Tibial nerve (tissue), 4 donors: ENCODE data around the gene MED1. TPM values are rescaled to one million over a fixed set of nuclear protein-coding genes. Genes with fewer than 3 reads are reported as not detected.
"Not testable (repeated sequence)": the region's sequence is repeated elsewhere in the genome, so short reads cannot be mapped to it uniquely, and the experiment has no call there.

Source experiments
- DNase-seq, 2 donors: peaks; one replicate each; pipeline ENCODE4 v3.0.0-alpha.2; 2019; ENCODE audit warnings: low spot score in 2 of 2
- H3K27ac ChIP-seq, 4 donors: fragments of 200-600 bp; sonication (generic) in 3 of 4; one replicate each; pipeline ENCODE4 v1.5.1; 2017 to 2019; ENCODE audit warnings: mild to moderate bottlenecking in 1 of 4
- H3K27me3 ChIP-seq, 2 donors: fragments of 200-600 bp; sonication (generic) in 1 of 2; one replicate each; pipeline versions ENCODE4 v1.5.1 to v1.6.0; 2017 to 2019
- H3K36me3 ChIP-seq, 3 donors: fragments of 200-600 bp; sonication (generic); one replicate each; pipeline ENCODE4 v1.5.1; 2018 to 2019
- H3K4me1 ChIP-seq, 4 donors: fragments of 200-600 bp; sonication (generic) in 3 of 4; one replicate each; pipeline ENCODE4 v1.5.1; 2017 to 2019
- H3K4me3 ChIP-seq, 4 donors: fragments of 200-600 bp; sonication (generic) in 3 of 4; one replicate each; pipeline ENCODE4 v1.5.1; 2017 to 2019; ENCODE audit warnings: mild to moderate bottlenecking in 1 of 4, moderate library complexity in 1 of 4
- H3K9me3 ChIP-seq, 4 donors: fragments of 200-600 bp; sonication (generic) in 3 of 4; one replicate each; pipeline ENCODE4 v1.5.1; 2017 to 2019
- CTCF ChIP-seq, 5 experiments: fragments of 200-600 bp in 3 of 5; fragments of 450-650 bp in 2 of 5; sonication (generic) in 3 of 5; IDR thresholded peaks; one replicate each; pipeline ENCODE4 v1.5.1; 2016 to 2019; ENCODE audit warnings: antibody characterized with exemption in 5 of 5, mild to moderate bottlenecking in 3 of 5, moderate library complexity in 2 of 5
- EP300 ChIP-seq, 2 donors: sonication (generic); formaldehyde crosslinking; IDR thresholded peaks; one replicate each; pipeline ENCODE4 v1.6.1; 2017; ENCODE audit warnings: antibody characterized with exemption in 2 of 2, mild to moderate bottlenecking in 1 of 2
- POLR2A ChIP-seq, 2 donors: fragments of 450-650 bp; IDR thresholded peaks; one replicate each; pipeline ENCODE4 v1.6.1; 2017; ENCODE audit warnings: antibody characterized with exemption in 2 of 2, mild to moderate bottlenecking in 2 of 2, moderate library complexity in 2 of 2
- WGBS, 2 donors: methylation state at CpG; one replicate each; pipeline ENCODE4 v1.1.5; 2018; 5-methylcytosine and 5-hydroxymethylcytosine counted together
- total RNA-seq, 4 donors: library from RNA; depleted of rRNA; stranded (reverse); fragments of >200 nt; gene quantifications; one replicate each; pipeline ENCODE4 v1.1.0, GENCODE V29; 2016

MED1 gene
- total RNA-seq, 4 donors from 2014 or later, result 17.0 to 30.4 (median 27.0) TPM

GRCh38 chr17:39450051-39450450 lies 1.0 kb downstream of the MED1 start:
- 89 to 93% methylated on average over 13 of the region's 13 CpGs for WGBS, 2 donors
- no peaks in the 10 kb centered on the region for H3K27me3 ChIP-seq
- DNase-seq, result no peak

DNA sequence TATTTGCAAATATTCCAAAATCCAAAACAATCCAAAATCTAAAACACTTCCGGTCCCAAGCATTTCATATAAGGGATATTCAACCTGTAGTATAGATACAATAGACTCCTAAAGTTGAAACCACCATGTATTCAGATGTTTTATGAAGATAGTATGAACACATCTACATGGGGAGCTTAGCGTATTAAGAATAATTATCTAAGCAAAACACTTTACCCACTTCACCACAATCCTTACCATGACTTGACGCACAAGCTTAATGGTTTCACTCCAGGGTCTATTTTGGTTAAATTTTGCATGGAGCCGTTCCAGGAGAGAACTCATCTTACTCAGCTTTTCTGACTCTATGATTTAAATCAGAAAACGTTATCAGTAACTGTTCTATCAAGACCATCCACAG lies 3.5 kb downstream of the MED1 start:
- TF ChIP-seq EP300 (IDR thresholded peaks at IDR 0.05) (no peak), POLR2A (IDR thresholded peaks at IDR 0.05) (no peak), CTCF (IDR thresholded peaks at IDR 0.05) (no peak)
- peaks cover 0 to 64% (median 21%) of the 10 kb centered on the region in 3 donors for H3K36me3 ChIP-seq
- H3K27me3 ChIP-seq, result no peaks in the 10 kb centered on the region
- no peaks in the 10 kb centered on the region for H3K9me3 ChIP-seq
- H3K27ac ChIP-seq, result no peak overlapping the region
- no peak overlapping the region for H3K4me3 ChIP-seq
- 88 to 90% methylated on average over 5 of the region's 5 CpGs for WGBS, 2 donors
- no peak for DNase-seq
- H3K4me1 ChIP-seq, result peaks cover 0 to 35% (median 9%) of the 10 kb centered on the region in 4 donors

More at GRCh38 chr17:39450051-39450450, 1.0 kb downstream of the MED1 start:
- Histone ChIP-seq H3K36me3 (peaks cover 0 to 40% (median 13%) of the 10 kb centered on the region in 3 donors), H3K27ac (no peak overlapping the region), H3K4me3 (peak overlapping the region in 3 of 4 donors; percentile 44 to 84 (median 75)), H3K9me3 (no peaks in the 10 kb centered on the region), H3K4me1 (peaks cover 0 to 35% (median 9%) of the 10 kb centered on the region in 4 donors)
- no peak for TF ChIP-seq POLR2A (IDR thresholded peaks at IDR 0.05)
- no peak for TF ChIP-seq EP300 (IDR thresholded peaks at IDR 0.05)
- no peak for TF ChIP-seq CTCF (IDR thresholded peaks at IDR 0.05)

GRCh38 chr17:39443326-39443725 lies 7.7 kb downstream of the MED1 start:
- H3K4me1 ChIP-seq, result peaks cover 0 to 3% (median 0%) of the 10 kb centered on the region in 4 donors
- DNase-seq, result no peak
- no peak for TF ChIP-seq POLR2A (IDR thresholded peaks at IDR 0.05)
- TF ChIP-seq CTCF (IDR thresholded peaks at IDR 0.05), result no peak
- no peak for TF ChIP-seq EP300 (IDR thresholded peaks at IDR 0.05)
- no peak overlapping the region for H3K27ac ChIP-seq
- no peaks in the 10 kb centered on the region for H3K9me3 ChIP-seq
- peaks cover 0 to 99% (median 44%) of the 10 kb centered on the region in 3 donors for H3K36me3 ChIP-seq
- no peaks in the 10 kb centered on the region for H3K27me3 ChIP-seq
- no peak overlapping the region for H3K4me3 ChIP-seq

DNA sequence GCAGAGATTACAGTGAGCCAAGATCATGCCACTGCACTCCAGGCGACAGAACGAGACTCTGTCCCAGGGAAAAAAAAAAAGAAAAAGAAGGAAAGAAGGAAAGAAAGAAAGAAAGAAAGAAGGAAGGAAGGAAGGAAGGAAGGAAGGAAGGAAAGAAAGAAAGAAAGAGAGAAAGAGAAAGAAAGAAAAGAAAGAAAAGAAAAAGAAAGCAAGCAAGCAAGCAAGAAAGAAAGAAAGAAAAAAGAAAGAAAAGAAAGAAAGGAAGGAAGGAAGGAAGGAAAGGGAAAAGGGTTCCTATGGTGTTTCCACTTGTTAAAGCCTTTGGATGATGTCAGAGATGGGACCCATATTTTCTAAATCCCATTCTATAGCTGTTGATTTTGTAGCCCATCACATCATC lies 11.2 kb downstream of the MED1 start:
- H3K27me3 ChIP-seq, H3K4me3 ChIP-seq, H3K4me1 ChIP-seq, H3K27ac ChIP-seq, H3K9me3 ChIP-seq, DNase-seq: not testable (repeated sequence)
- 93 to 94% methylated on average over 2 of the region's 2 CpGs for WGBS, 2 donors
- peaks cover 0 to 99% (median 29%) of the 10 kb centered on the region in 3 donors for H3K36me3 ChIP-seq

DNA sequence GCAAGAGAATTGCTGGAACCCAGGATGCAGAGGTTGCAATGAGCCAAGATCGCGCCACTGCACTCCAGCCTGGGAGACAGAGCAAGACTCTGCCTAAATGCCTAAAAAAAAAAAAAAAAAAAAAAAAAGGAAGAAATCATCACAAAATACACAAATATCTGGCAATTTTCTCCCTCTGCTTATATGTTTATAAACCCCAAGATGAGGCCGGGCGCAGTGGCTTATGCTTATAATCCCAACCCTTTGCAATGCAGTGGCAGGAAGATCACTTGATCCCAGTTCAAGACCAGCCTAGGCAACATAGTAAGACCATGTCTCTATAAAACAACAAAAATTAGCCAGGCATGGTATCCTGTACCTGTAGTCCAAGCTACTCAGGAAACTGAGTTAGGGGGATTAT lies 21.5 kb downstream of the MED1 start:
- Histone ChIP-seq H3K27me3 (no peaks in the 10 kb centered on the region), H3K36me3 (peaks cover 3 to 98% (median 10%) of the 10 kb centered on the region in 3 donors), H3K4me1 (no peaks in the 10 kb centered on the region), H3K9me3 (no peaks in the 10 kb centered on the region), H3K27ac (no peak overlapping the region), H3K4me3 (no peak overlapping the region)
- 91 to 97% methylated on average over 4 of the region's 4 CpGs for WGBS, 2 donors
- no peak for TF ChIP-seq EP300 (IDR thresholded peaks at IDR 0.05)
- no peak for TF ChIP-seq CTCF (IDR thresholded peaks at IDR 0.05)
- no peak for TF ChIP-seq POLR2A (IDR thresholded peaks at IDR 0.05)
- DNase-seq, result no peak

GRCh38 chr17:39416141-39416540 lies 34.9 kb downstream of the MED1 start:
- Histone ChIP-seq H3K27ac (no peak overlapping the region), H3K9me3 (no peaks in the 10 kb centered on the region), H3K4me1 (no peaks in the 10 kb centered on the region), H3K4me3 (no peak overlapping the region), H3K27me3 (no peaks in the 10 kb centered on the region), H3K36me3 (peaks cover 4 to 98% (median 36%) of the 10 kb centered on the region in 3 donors)
- DNase-seq, result no peak
- TF ChIP-seq EP300 (IDR thresholded peaks at IDR 0.05), result no peak
- 77 to 90% methylated on average over 1 of the region's 1 CpG for WGBS, 2 donors
